ENCODE measurements around the gene ZNF611. TPM values are rescaled to one million over a fixed set of nuclear protein-coding genes. Genes with fewer than 3 reads are reported as not detected.
"Not testable (repeated sequence)": the region's sequence is repeated elsewhere in the genome, so short reads cannot be mapped to it uniquely, and the experiment has no call there.

ZNF611 gene
- total RNA-seq, 1 experiment from 2014 or later, result 22.4 TPM

GRCh38 chr19:52679598-52679997 lies 55.2 kb downstream of the ZNF611 start:
- CTCF ChIA-PET, result no interaction called here
- Mint-ChIP-seq H3K9me3 (peaks cover 22% of the 10 kb centered on the region), H3K27ac (no peak overlapping the region), H3K36me3 (peaks cover 32% of the 10 kb centered on the region), H3K4me3 (no peak overlapping the region), H3K27me3 (ENCODE audit: low read depth) (0 out of 2 replicates have a peak, but pooled peaks cover 3% of the 10 kb centered on the region), H3K4me1 (no peaks in the 10 kb centered on the region)
- TF ChIP-seq SMAD4 (CRISPR knock-in tag; IDR thresholded peaks at IDR 0.05), result no peak
- no peak for TF ChIP-seq E2F4 (CRISPR knock-in tag; IDR thresholded peaks at IDR 0.05; ENCODE audit: borderline replicate concordance, low read depth)
- TF ChIP-seq ZBTB21 (CRISPR knock-in tag; IDR thresholded peaks at IDR 0.05; ENCODE audit: borderline replicate concordance), result no peak
- no peak for TF ChIP-seq EMX1 (CRISPR knock-in tag; IDR thresholded peaks at IDR 0.05)
- TF ChIP-seq ZNF396 (CRISPR knock-in tag; IDR thresholded peaks at IDR 0.05; ENCODE audit: borderline replicate concordance), result no peak
- no peak for TF ChIP-seq ATF2 (CRISPR knock-in tag; IDR thresholded peaks at IDR 0.05; ENCODE audit: borderline replicate concordance, low read depth)
- no peak for TF ChIP-seq FOXJ3 (CRISPR knock-in tag; IDR thresholded peaks at IDR 0.05; ENCODE audit: borderline replicate concordance)
- no peak for TF ChIP-seq NFATC4 (CRISPR knock-in tag; IDR thresholded peaks at IDR 0.05)
- DNase-seq (ENCODE audit: low spot score) (no peak), ATAC-seq (no peak)
- POLR2A ChIA-PET, result no interaction called here

GRCh38 chr19:52675239-52675638 lies 59.6 kb downstream of the ZNF611 start:
- H3K27ac Mint-ChIP-seq; H3K4me1 Mint-ChIP-seq; H3K4me3 Mint-ChIP-seq; CTCF ChIA-PET; DNase-seq (ENCODE audit: low spot score); H3K27me3 Mint-ChIP-seq (ENCODE audit: low read depth); ATAC-seq: not testable (repeated sequence)
- Mint-ChIP-seq H3K36me3 (peaks cover 30% of the 10 kb centered on the region), H3K9me3 (peaks cover 22% of the 10 kb centered on the region)
- POLR2A ChIA-PET, result interaction anchor here (0.5 kb wide), 1 partner anchor 72 kb away, joined by 3 read pairs; no protein-coding TSS in a partner anchor

- CTCF ChIA-PET, result no interaction called here
- H3K27ac Mint-ChIP-seq, result no peak overlapping the region; the same call in 1 of the 2 replicates
- POLR2A ChIA-PET, result no interaction called here
- H3K27me3 Mint-ChIP-seq (ENCODE audit: low read depth), result 0 out of 2 replicates have a peak, but pooled peaks cover 3% of the 10 kb centered on the region
- H3K36me3 Mint-ChIP-seq, result peaks cover 26% of the 10 kb centered on the region
- H3K4me3 Mint-ChIP-seq, result no peak overlapping the region
- peaks cover 21% of the 10 kb centered on the region for H3K4me1 Mint-ChIP-seq
- DNase-seq (ENCODE audit: low spot score) (no peak), ATAC-seq (no peak)
- H3K9me3 Mint-ChIP-seq, result peaks cover 22% of the 10 kb centered on the region
- TF ChIP-seq HMGA2 (CRISPR knock-in tag; IDR thresholded peaks at IDR 0.05) (no peak), CREB1 (CRISPR knock-in tag; IDR thresholded peaks at IDR 0.05) (no peak), FOXJ3 (CRISPR knock-in tag; IDR thresholded peaks at IDR 0.05; ENCODE audit: borderline replicate concordance) (no peak), GRHL2 (CRISPR knock-in tag; IDR thresholded peaks at IDR 0.05; ENCODE audit: insufficient replicate concordance, severe bottlenecking) (no peak), GABPB1 (CRISPR knock-in tag; IDR thresholded peaks at IDR 0.05) (no peak), ATF3 (CRISPR knock-in tag; conservative IDR thresholded peaks at IDR 0.05) (no peak), PRDM15 (CRISPR knock-in tag; IDR thresholded peaks at IDR 0.05) (no peak), ZNF416 (CRISPR knock-in tag; IDR thresholded peaks at IDR 0.05) (no peak), ATF6 (CRISPR knock-in tag; IDR thresholded peaks at IDR 0.05) (no peak), ZMAT4 (CRISPR knock-in tag; IDR thresholded peaks at IDR 0.05) (no peak), ATF1 (CRISPR knock-in tag; IDR thresholded peaks at IDR 0.05) (no peak), ELF4 (CRISPR knock-in tag; IDR thresholded peaks at IDR 0.05; ENCODE audit: low read depth) (no peak), KAT7 (CRISPR knock-in tag; IDR thresholded peaks at IDR 0.05; ENCODE audit: borderline replicate concordance) (no peak)
These were observed 61.8 kb downstream of the ZNF611 start for GRCh38 chr19:52673014-52673413.

Measured in WTC11 (cell line).